Mononuclear cell (primary cell): ENCODE data around the gene TMEM179B. TPM values are rescaled to one million over a fixed set of nuclear protein-coding genes. Genes with fewer than 3 reads are reported as not detected.
A peak's percentile ranks its signal among the peaks of the same experiment; 100 is the strongest.
"Not testable (repeated sequence)": the region's sequence is repeated elsewhere in the genome, so short reads cannot be mapped to it uniquely, and the experiment has no call there.

Source experiments
- H3K27me3 ChIP-seq: 2 replicates; pipeline ENCODE4 v1.6.0; 2011; ENCODE audit warnings: low read length, control low read depth; ENCODE audit not compliant: insufficient read depth
- H3K4me1 ChIP-seq: 2 replicates; pipeline ENCODE4 v1.5.1; 2011; ENCODE audit warnings: mild to moderate bottlenecking, low read length, control low read depth; ENCODE audit not compliant: insufficient read depth
- H3K4me3 ChIP-seq: 2 replicates; pipeline ENCODE4 v1.5.1; 2011; ENCODE audit warnings: mild to moderate bottlenecking, low read length, moderate library complexity
- H3K9me3 ChIP-seq: 2 replicates; pipeline ENCODE4 v1.5.1; 2011; ENCODE audit warnings: low read depth, mild to moderate bottlenecking, control low read depth, low read length
- total RNA-seq: library from RNA; depleted of rRNA; stranded (reverse); fragments of >200 nt; gene quantifications from one replicate; pipeline ENCODE4 v1.2.3, GENCODE V29; 2012

TMEM179B gene
- total RNA-seq, 1 donor: 25.8 TPM

DNA sequence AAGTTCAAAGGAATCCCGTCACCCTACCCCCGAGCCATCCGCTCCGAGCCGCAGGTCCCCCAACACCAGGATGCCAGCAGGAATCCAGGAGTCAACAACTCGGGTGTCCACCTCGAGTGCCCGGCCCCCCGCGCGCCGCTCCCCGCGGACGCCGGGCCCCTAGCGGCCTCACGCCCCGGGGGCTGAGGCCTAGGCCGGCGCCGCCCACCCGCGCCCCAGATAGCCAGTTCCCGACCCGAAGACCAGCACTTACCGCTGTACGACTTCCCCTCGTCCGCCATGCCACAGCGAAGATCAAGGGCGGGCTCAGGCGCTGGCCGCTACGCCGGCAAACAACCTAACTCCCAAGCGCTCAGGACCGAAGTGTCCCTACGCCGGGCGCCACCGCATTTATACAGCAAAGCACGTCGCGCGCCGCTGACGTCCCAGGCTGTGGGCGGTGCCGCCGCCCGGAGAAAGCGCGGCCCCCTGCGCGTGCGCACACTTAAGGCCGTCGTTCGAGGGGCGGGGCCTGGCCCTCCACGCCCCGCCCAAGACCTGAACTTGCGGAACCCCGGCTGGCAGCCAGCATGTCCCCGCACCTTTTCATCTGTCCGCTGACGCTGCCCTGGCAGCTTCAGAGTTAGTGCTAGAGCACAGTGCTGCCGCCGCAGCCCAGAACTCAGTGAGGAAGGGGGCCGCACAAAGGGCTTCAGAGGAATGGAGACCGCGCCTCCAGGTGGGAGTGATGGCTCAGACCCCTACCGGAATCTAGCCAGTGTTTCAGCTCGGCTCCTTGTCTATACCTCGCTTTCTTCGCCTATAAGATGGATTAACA, 18.1 kb downstream of the TMEM179B start, which contains the start of gene NXF1:
NXF1 (minus strand) TSS at position 365 of the 817 bp plus-strand sequence; CDS start at position 281, 84 bp downstream.
- Histone ChIP-seq H3K4me1 (peaks cover 42% of the 10 kb centered on the region), H3K9me3 (no peaks in the 10 kb centered on the region), H3K4me3 (peak within 1 kb of the TSS; percentile 94), H3K27me3 (no peaks in the 10 kb centered on the region)

DNA sequence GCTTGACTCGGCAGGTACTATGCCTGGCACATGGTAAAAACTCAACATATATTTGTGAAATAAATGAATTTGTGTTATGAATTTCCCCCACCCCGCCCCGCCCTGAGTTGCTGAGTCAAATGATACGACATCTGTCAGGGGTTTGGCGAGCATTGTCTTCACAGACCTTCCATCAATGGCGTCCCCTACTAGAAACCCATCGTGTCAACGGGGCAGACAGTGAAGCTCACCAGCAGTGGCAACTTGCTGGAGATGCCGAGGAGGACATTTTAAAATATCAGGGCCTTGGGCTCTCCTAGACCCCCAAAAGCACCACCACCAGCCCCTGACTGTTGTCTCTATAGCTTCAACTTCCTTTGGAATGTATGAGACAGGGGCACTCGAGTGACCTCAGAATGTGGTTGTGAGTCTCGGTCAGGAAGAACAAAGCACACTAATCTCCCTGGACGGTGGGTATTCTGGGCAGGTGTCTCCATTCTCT, 18.8 kb downstream of the TMEM179B start:
- no peaks in the 10 kb centered on the region for H3K9me3 ChIP-seq
- H3K27me3 ChIP-seq: no peaks in the 10 kb centered on the region
- H3K4me3 ChIP-seq: peak overlapping the region; percentile 94
- peaks cover 42% of the 10 kb centered on the region for H3K4me1 ChIP-seq

DNA sequence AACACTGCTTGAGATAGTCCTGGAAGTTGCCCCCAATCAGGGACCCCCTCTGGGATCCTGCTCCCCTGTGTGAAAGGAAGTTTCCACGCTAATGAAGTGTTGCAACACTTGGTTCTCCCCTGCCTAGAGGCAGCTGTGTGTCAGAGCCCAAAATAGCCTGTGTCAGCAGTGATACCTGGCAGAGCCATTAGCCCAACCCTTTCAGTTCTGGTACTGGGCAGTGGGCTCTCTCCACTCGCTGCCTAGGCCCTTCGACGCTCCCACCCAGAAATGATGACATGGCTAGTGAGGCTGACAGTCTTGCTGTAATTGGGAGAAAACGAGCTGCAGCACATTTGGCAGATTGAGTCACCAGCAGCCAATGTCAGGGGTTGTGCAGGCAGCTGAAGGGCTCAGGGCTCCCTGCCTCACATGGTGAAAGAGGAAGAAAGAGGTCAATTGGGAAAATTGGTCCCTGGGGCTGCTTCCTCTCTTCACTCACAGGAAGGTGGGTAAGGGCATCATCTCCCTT, 19.5 kb downstream of the TMEM179B start:
- Histone ChIP-seq H3K27me3 (no peaks in the 10 kb centered on the region), H3K4me3 (no peak overlapping the region), H3K4me1 (peaks cover 42% of the 10 kb centered on the region), H3K9me3 (no peaks in the 10 kb centered on the region)

DNA sequence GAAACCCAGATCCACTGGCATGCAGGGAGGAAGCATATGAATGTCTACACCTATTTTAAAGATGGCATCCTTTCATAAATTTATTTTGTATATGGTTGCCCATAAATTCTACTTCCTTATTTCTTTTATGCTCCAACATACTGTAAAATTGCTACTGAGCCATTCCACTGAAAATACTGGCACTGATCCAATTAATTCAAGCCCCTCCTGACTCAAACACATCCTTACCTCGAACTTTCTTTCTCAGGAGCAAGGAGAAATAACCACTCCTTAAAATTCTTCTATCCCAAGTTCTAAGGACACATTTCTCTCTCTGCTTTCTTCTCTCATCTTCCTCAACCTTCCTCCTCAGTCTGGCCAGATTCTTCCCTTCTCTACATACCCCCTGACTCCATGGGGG, 23.5 kb downstream of the TMEM179B start:
- Histone ChIP-seq H3K9me3 (no peaks in the 10 kb centered on the region), H3K4me3 (no peak overlapping the region), H3K4me1 (peaks cover 40% of the 10 kb centered on the region), H3K27me3 (no peaks in the 10 kb centered on the region)

DNA sequence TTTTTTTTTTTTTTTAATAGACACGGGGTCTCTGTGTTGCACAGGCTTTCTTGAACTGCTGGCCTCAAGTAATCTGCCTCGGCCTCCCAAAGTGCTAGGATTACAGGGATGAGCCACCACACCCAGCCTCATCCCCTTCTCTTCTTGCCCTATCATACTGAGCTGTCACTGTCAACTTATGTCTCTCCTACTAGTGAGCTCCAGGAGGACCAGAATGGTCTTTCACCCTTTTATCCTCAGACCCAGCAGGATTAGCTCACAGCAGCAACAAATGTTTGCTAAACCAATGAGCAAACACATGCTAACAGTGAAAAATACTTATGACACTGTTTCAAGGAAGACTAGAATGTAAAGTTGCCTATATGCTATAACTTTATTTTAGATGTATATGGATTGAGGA, 24.5 kb downstream of the TMEM179B start:
- H3K4me3 ChIP-seq: no peak overlapping the region
- H3K4me1 ChIP-seq: peaks cover 39% of the 10 kb centered on the region

DNA sequence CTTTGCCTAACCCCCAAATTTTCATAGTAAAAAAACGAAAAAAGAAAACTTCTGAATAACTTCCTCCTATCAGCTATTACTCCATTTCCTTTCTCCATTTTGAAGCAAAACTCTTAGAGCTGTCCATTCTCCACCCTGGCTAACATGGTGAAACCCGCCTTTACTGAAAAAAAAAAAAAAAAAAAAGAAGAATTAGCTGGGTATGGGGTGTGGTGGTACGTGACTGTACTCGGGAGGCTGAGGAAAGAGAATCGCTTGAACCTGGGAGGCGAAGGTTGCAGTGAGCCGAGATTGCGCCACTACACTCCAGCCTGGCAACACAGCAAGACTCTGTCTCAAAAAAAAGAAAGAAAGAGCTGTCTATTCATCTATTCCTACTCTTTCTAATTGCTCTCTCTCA, 29.4 kb downstream of the TMEM179B start:
- Histone ChIP-seq H3K9me3 (no peaks in the 10 kb centered on the region), H3K27me3 (no peaks in the 10 kb centered on the region), H3K4me3 (no peak overlapping the region), H3K4me1 (peaks cover 39% of the 10 kb centered on the region)

More for the DNA sequence above, 24.5 kb downstream of the TMEM179B start:
- Histone ChIP-seq H3K27me3 (no peaks in the 10 kb centered on the region), H3K9me3 (no peaks in the 10 kb centered on the region)

DNA sequence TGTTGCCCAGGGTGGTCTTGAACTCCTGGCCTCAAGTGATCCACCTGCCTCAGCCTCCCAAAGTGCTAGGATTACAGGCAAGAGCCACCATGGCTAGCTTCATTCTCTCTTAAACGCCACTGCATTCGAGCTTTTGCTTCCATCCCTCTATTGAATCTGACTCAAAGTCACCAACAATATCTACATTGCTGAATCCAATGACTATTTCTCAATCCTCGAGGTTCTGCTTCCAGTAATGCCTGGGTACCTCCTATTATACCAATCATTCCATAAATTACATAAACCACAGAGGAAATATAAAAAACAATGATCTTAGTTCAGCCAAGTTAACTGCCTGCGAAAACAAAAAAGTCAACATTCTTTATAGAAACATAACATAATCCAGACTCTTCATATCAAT, 29.9 kb downstream of the TMEM179B start:
- H3K4me3 ChIP-seq: no peak overlapping the region
- H3K9me3 ChIP-seq: no peaks in the 10 kb centered on the region
- peaks cover 39% of the 10 kb centered on the region for H3K4me1 ChIP-seq
- no peaks in the 10 kb centered on the region for H3K27me3 ChIP-seq

DNA sequence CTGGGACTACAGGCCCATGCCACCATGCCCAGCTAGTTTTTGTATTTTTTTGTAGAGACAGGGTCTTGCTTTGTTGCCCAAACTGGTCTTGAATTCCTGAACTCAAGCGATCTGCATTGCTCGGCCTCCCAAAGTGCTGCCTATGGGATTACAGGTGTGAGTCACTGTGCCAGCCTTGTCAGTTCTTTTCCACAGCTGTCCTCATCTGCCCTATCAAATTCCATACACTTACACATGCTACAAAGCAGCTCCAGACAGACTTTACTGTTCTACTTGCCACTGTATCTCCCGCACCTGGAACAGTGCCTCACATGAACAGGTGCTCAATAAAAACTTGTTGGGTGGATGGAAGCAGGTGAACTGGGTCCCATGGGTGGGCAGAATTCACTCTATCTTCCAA, 36.5 kb downstream of the TMEM179B start:
- H3K4me1 ChIP-seq: no peaks in the 10 kb centered on the region
- H3K4me3 ChIP-seq: no peak overlapping the region
- H3K27me3 ChIP-seq: no peaks in the 10 kb centered on the region
- no peaks in the 10 kb centered on the region for H3K9me3 ChIP-seq

DNA sequence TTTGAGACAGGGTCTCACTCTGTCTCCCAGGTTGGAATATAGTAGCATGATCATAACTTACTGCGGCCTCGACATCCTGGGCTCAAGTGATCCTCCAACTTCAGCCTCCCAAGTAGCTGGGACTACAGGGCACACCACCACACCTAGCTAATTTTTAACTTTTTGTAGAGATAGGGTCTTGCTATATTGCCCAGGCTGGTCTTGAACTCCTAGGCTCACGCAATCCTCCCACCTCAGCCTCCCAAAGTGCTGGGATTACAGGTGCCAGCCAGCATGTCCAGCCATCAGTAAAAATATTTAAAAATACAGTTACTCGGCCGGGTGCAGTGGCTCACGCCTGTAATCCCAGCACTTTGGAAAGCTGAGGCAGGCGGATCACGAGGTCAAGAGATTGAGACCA, 40.9 kb downstream of the TMEM179B start:
- not testable (repeated sequence) for H3K4me3 ChIP-seq

DNA sequence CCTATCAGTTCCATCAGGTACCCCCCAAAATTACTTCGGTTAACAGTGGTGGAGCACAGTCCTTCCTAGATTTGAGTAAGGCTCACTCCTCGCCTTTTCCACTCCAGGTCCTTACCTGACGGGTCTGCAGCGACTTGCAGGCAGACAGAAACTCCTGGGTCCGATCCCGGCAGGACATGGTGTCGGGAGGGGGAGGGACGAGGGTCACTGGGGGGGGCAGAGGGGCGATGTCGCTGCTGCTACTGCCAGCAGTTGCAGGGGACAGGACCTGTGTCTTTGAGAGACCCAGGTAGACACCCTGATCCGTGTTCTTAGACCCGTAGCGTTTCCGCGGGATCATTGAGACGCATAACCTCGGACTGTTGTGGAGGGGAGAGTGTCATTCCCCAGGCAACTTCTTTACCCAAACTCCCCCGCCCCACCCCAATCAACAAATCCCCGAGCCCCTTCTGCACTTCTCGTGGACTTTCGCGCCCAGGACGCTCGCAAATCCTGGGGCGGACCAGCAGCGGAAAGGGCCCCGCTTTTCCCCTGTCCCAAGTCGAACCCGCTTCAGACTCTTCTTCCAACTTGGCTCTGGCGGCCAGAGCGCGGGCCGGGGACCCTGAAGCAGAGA, 43.8 kb downstream of the TMEM179B start:
- Histone ChIP-seq H3K4me3 (peak overlapping the region; percentile 94), H3K4me1 (peaks cover 38% of the 10 kb centered on the region), H3K27me3 (no peaks in the 10 kb centered on the region), H3K9me3 (no peaks in the 10 kb centered on the region)

More for the DNA sequence above, 40.9 kb downstream of the TMEM179B start:
- not testable (repeated sequence) for H3K27me3 ChIP-seq, H3K9me3 ChIP-seq
- peaks cover 30% of the 10 kb centered on the region for H3K4me1 ChIP-seq

DNA sequence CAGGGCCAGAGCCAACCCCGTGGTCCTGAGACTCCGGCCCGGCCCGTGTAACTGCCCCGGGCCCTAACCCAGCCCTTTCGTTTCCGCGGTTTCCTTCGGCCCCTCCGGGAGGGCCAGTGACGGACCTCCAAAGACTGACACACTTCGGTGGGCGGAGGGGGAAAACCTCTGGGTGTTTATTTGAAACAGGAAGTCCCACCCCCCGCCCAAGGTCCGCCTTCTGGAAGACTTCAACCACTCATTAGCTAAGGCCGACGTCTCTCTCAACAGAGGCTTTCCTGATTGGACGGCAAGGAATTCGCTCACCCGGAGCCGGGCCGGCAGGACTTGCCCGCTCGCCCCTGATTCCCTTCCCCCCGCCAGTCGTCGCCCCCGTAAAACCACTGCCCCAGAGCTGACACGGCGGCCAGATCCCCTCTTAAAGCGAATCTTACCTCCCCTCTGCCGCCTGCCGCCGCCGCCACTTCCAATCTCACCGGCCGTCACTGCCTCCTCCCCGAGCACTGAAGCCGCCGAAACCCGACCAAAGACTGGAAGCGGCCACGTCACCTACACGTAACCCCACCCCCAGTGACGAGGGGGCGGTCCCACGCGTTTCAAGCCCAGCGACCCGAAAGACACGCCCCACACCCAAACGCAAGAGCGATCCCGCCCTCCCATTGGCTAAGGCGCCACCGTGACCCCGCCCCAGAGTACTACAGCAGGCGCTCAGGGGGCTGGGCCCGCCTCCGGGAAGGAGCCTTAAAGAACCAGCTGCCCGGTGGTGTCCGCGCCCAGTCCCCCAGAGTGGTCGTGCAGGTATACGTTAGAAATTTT, 44.5 kb downstream of the TMEM179B start, which contains the start of gene STX5:
STX5 (minus strand) TSS at position 532 of the 816 bp plus-strand sequence. CDS start 808 bp downstream, outside the sequence.
- no peaks in the 10 kb centered on the region for H3K27me3 ChIP-seq
- no peaks in the 10 kb centered on the region for H3K9me3 ChIP-seq
- H3K4me1 ChIP-seq: peaks cover 38% of the 10 kb centered on the region
- H3K4me3 ChIP-seq: peak within 1 kb of the TSS; percentile 94

DNA sequence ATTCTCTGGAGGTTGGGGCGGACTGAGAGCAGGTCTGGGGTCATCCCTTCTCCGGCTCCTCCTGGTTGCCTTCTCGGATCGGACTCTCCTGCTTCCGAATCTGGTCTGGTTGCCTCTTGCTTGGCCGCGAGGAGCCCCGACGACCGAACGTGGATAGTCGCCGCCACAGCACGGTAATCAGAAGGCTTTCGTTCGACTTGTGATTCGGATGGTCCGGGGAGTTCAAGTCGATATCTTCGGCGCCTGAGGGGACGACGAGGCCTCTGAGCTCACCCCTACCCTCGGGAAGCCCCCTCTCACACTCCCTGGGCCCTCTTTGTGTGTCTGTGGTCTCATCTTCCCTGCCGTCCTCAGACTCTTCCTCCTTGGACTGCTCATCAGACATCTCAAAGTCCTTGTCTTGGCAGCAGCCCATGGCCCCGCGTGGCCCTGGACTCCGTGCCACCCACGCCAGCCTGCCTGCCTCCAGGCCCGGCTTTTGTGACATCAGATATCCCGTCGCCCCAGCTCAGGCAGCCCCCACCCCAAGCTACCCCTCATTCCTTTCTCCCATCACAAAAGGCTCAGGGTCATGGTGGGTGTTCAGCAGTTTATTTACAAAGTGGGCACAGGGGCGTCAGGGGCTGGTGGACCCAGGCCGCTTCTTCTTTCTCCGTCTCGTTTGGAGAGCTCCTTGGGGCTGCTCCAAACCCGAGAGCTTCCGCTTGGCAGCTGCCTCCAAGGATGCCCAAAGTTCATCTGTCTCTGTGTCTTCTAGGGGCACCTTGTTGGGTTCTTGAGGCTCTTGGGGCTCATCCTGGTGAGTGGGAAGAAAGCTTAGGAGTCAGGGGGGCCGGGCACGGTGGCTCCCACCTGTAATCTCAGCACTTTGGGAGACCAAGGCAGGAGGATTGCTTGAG, 45.4 kb downstream of the TMEM179B start, which contains the start of gene TEX54:
TEX54 (minus strand) TSS at position 506 of the 899 bp plus-strand sequence.
- H3K9me3 ChIP-seq: no peaks in the 10 kb centered on the region
- H3K4me3 ChIP-seq: peak within 1 kb of the TSS; percentile 94
- H3K27me3 ChIP-seq: no peaks in the 10 kb centered on the region
- H3K4me1 ChIP-seq: peaks cover 38% of the 10 kb centered on the region

DNA sequence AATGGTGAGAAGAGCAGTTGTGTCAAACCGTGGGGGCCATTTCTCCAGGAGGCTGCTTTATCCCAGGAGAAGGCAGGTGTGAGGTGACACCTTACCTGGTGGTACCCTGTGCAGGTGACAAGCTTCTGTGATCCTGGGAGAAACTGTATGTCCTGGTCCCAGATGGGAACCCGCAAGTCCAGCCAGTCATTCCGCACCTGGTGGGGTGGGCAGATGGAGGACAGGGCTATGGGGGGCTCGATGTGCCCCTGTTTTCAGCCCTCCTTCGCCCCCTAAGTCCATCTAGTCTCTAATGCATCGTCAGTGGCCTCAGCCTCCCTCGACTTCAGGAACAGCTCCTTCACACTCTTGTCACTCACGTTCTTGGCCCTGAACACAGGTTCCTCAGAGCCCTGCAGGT, 48.1 kb downstream of the TMEM179B start:
- H3K27me3 ChIP-seq: no peaks in the 10 kb centered on the region
- H3K4me3 ChIP-seq: no peak overlapping the region
- H3K9me3 ChIP-seq: no peaks in the 10 kb centered on the region

More for the DNA sequence above, 48.1 kb downstream of the TMEM179B start:
- H3K4me1 ChIP-seq: peaks cover 39% of the 10 kb centered on the region
